ENCODE measurements around the gene SEMA3A. TPM values are rescaled to one million over a fixed set of nuclear protein-coding genes. Genes with fewer than 3 reads are reported as not detected.

Gene SEMA3A
- total and polyA plus RNA-seq, 2 of the 4 experiments (the other 2 are of a cell fraction), result 31.2 to 213 TPM

DNA sequence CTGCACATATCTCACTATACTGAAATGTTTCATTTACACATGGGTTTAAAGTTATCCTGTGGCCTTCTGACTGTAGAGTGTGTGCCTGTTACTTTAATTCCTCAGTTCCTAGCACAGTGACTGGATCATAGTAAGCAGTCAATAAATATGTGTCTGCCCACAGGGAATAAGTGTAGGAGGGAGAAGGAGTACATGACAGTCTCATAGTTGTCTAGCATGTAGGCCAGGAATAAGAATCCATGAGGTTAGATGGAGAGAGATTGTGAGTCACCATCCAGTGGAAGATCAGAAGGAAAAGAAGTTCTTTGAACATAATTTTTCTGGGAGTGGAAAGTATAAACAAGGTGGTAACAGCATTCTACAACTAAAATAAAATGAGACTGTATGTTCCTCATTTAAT is 36.6 kb upstream of the SEMA3A start:
- Histone ChIP-seq H3K4me1 (ENCODE audit: control insufficient read depth, insufficient read depth, low read length) (peaks cover 6% of the 10 kb centered on the region), H3K27me3 (ENCODE audit: control insufficient read depth, insufficient read depth, low read length) (no peaks in the 10 kb centered on the region), H2BK5ac (ENCODE audit: low read depth, low read length, poor library complexity, severe bottlenecking) (peak overlapping the region; percentile 64), H4K91ac (ENCODE audit: insufficient read depth, low read depth, low read length) (peak overlapping the region; percentile 51; the same call in 1 of the 2 replicates), H4K20me1 (ENCODE audit: insufficient read depth, low read length) (no peaks in the 10 kb centered on the region), H2AFZ (replicated peaks; ENCODE audit: low read length, poor library complexity) (no peak overlapping the region), H3K4ac (ENCODE audit: low read depth, low read length) (peak overlapping the region; percentile 27; the same call in 1 of the 2 replicates), H3K36me3 (ENCODE audit: control insufficient read depth, insufficient read depth, low read length) (no peaks in the 10 kb centered on the region), H3K14ac (replicated peaks; ENCODE audit: low read depth, low read length) (peak overlapping the region; percentile 39), H3K9me3 (ENCODE audit: control insufficient read depth, insufficient read depth, low read length) (no peaks in the 10 kb centered on the region), H4K8ac (ENCODE audit: low read depth in 2 of 2, low read length in 2 of 2) (peak overlapping the region; percentile 27 to 56; a peak in 2 of 4 replicates), H3K4me2 (ENCODE audit: low read depth, low read length) (no peak overlapping the region; the same call in 1 of the 2 replicates), H2AK9ac (replicated peaks; ENCODE audit: low read depth, low read length, poor library complexity) (no peak overlapping the region), H3K4me3 (ENCODE audit: insufficient read depth, low read depth, low read length) (no peak overlapping the region), H3K79me1 (ENCODE audit: low read depth in 1 of 2, low read length in 2 of 2) (peaks cover 6 to 9% of the 10 kb centered on the region in 2 experiments; a peak in 3 of 4 replicates), H3K9me1 (ENCODE audit: insufficient read depth, low read length) (no peaks in the 10 kb centered on the region), H2AK5ac (ENCODE audit: low read depth, low read length) (peak overlapping the region; percentile 18; the same call in 1 of the 2 replicates), H2BK20ac (ENCODE audit: low read depth, low read length) (peak overlapping the region; percentile 84), H3K56ac (ENCODE audit: extremely low read depth, insufficient read depth, low read length) (no peak overlapping the region), H4K5ac (ENCODE audit: low read depth, low read length) (peak overlapping the region; percentile 94; the same call in 1 of the 2 replicates), H3K9ac (ENCODE audit: low read depth, low read length) (no peak overlapping the region), H2BK15ac (ENCODE audit: low read depth, low read length) (peak overlapping the region; percentile 43), H3K23ac (ENCODE audit: low read depth, low read length) (0 out of 2 replicates have a peak overlapping the region, but pooled peaks have one; percentile 2), H3K18ac (ENCODE audit: low read depth, low read length) (peak overlapping the region; percentile 97), H2BK120ac (ENCODE audit: low read depth, low read length) (peak overlapping the region; percentile 92), H3K27ac (ENCODE audit: insufficient read depth, low read length) (no peak overlapping the region)
- peak; percentile 79 for ATAC-seq (ENCODE audit: low read depth)
- intact Hi-C loops (cut with micrococcal nuclease), result no loop called here
- TF ChIP-seq RCOR1 (IDR thresholded peaks at IDR 0.05; ENCODE audit: insufficient replicate concordance, low read length) (no peak), FOS (IDR thresholded peaks at IDR 0.05; ENCODE audit: low read depth, low read length) (peak; percentile 57), MAFK (IDR thresholded peaks at IDR 0.05; ENCODE audit: low read depth, low read length) (no peak)
- in situ Hi-C loops (cut with MboI; ENCODE audit: low sequenced_read_pairs), result no loop called here
- dilution Hi-C loops (cut with HindIII; ENCODE audit: low sequenced_read_pairs, unreplicated experiment), result no loop called here
- POLR2A ChIA-PET (ENCODE audit: unreplicated experiment), result no interaction called here
- CTCF ChIA-PET, result no interaction called here
- BruUV-seq (replicated peaks), result no TSS peak
- DNase-seq, result peak; percentile 80
